ENCODE results near the gene SEMA6A.
A peak's percentile ranks its signal among the peaks of the same experiment; 100 is the strongest.

Gene SEMA6A

DNA sequence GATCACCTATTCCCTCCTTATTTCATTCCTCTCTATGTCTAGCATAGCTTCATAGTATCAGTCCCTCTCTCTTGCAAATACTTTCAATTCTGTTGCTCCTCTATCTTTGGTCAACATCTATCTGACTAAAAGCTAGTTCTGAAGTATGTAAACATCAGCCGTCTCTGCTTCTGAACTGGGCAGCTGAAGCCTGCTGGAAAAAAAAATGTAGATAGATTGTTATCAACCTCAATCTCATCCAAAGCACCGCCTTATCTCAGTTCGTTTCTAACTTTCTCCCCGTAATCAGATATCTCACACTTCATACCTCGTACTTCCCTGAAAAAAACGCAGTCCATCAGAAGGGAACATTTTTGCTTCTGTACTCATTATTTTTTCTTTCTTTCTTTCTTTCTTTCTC, 4.5 kb upstream of the SEMA6A start:
- Histone ChIP-seq H3K4me1 (no peaks in the 10 kb centered on the region), H3K27me3 (no peaks in the 10 kb centered on the region)
- DNase-seq, result no peak

DNA sequence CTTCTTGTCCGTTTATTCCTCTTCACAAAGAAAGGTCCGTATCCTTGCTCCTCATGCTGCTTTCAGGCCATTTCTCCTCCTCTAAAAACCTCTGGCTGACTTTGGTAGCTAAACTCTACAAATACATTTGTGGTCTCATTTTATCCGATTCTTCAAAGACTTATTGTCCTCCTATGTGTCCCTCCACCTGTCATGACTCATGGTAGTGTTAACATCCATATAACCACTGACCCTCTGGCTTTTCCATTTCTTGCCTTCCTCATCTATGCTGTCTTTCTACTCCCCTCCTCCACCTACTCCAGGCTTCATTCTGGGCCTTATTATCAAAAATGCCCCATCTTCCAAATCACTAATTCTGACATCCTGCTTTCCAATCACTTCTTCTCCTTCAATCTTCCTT, 4.1 kb upstream of the SEMA6A start:
- no peaks in the 10 kb centered on the region for H3K27me3 ChIP-seq
- H3K36me3 ChIP-seq, result no peaks in the 10 kb centered on the region
- H3K9me3 ChIP-seq, result no peaks in the 10 kb centered on the region
- TF ChIP-seq, protein P1, sequence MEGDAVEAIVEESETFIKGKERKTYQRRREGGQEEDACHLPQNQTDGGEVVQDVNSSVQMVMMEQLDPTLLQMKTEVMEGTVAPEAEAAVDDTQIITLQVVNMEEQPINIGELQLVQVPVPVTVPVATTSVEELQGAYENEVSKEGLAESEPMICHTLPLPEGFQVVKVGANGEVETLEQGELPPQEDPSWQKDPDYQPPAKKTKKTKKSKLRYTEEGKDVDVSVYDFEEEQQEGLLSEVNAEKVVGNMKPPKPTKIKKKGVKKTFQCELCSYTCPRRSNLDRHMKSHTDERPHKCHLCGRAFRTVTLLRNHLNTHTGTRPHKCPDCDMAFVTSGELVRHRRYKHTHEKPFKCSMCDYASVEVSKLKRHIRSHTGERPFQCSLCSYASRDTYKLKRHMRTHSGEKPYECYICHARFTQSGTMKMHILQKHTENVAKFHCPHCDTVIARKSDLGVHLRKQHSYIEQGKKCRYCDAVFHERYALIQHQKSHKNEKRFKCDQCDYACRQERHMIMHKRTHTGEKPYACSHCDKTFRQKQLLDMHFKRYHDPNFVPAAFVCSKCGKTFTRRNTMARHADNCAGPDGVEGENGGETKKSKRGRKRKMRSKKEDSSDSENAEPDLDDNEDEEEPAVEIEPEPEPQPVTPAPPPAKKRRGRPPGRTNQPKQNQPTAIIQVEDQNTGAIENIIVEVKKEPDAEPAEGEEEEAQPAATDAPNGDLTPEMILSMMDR (IDR thresholded peaks at IDR 0.05; ENCODE audit: low read depth, low read length), result no peak
- no peaks in the 10 kb centered on the region for H3K4me1 ChIP-seq
- DNase-seq, result no peak
- H3K4me3 ChIP-seq (ENCODE audit: low read depth, low read length), result no peak overlapping the region

More for the DNA sequence above, 4.5 kb upstream of the SEMA6A start:
- Histone ChIP-seq H3K9me3 (no peaks in the 10 kb centered on the region), H3K4me3 (ENCODE audit: low read depth, low read length) (no peak overlapping the region), H3K36me3 (no peaks in the 10 kb centered on the region)
- TF ChIP-seq, protein P1 (IDR thresholded peaks at IDR 0.05; ENCODE audit: low read depth, low read length), result no peak

DNA sequence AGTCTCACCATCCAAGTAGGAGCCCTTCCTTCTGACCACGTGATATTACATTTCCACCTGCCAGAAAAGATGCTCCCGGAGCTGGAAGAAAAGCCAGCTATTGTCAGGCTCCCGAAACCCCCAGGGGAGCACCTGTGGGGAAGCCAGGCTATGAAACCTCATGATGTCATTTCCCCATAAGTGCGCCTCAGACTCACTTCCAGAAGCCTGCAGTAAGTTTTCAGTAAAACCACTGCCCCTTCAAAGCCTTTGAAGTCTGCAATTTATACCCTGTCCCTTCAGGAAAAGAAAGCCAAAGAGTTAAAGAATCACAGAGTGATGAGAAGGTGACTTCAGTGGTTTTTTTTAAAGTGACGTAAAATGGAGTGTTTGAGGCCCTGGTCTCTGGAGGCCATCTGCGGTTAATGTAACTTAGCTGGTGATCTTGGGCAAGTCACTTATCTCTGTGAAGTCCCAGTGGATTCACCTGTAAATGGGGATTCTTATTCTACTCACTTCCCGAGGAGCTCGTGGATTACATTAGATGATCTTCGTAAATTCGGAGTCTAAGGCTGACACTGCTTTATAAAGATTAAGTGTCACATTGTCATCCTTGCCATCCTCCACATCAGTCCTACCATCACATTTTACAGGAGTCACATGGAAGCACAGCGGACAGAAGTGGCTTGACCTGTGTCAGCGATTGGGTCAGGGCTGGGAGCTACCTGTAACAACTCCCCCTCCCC, 2.6 kb upstream of the SEMA6A start:
- Histone ChIP-seq H3K9me3 (no peaks in the 10 kb centered on the region), H3K27me3 (0 out of 2 replicates have a peak, but pooled peaks cover 3% of the 10 kb centered on the region), H3K4me1 (no peaks in the 10 kb centered on the region), H3K4me3 (ENCODE audit: low read depth, low read length) (no peak overlapping the region), H3K36me3 (no peaks in the 10 kb centered on the region)
- TF ChIP-seq, protein P1 (IDR thresholded peaks at IDR 0.05; ENCODE audit: low read depth, low read length), result no peak
- no peak for DNase-seq

DNA sequence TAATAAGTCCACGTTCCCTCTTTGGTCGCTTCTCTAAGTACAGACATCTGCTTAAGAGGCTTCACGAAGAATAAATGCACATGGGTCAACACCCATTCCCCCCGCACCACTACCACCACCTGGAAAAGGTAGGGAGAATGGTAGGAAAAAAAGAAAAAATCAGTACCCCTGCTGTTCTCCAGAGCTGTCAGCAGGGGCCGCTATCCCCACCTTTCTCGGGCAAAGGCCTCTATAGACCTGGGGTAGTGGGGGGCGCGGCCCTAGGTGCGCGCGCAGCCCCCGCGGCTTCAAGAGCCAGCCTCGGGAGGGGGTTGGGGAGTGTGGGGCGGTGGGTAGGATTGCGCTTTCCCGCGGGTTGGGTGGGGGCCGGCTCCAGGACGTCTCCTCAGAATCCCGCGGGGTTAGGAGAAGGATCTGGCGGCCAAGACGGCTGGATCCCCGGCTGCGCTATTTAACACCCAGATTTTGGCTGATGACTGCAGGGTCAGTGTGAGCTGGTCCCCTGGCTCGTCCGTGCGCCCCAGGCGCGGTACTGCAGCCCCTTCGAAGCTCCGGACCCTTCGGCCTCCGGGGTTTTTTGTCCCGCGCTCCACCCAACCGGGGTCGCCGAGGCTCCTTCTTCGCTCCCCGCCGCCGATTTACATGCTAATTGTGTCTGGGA, 1.6 kb upstream of the SEMA6A start:
- TF ChIP-seq, protein P1 (IDR thresholded peaks at IDR 0.05; ENCODE audit: low read depth, low read length), result peak; percentile 86
- Histone ChIP-seq H3K36me3 (no peaks in the 10 kb centered on the region), H3K4me1 (no peaks in the 10 kb centered on the region), H3K27me3 (0 out of 2 replicates have a peak, but pooled peaks cover 3% of the 10 kb centered on the region), H3K9me3 (no peaks in the 10 kb centered on the region), H3K4me3 (ENCODE audit: low read depth, low read length) (peak overlapping the region; percentile 91)
- DNase-seq, result peak; percentile 89

DNA sequence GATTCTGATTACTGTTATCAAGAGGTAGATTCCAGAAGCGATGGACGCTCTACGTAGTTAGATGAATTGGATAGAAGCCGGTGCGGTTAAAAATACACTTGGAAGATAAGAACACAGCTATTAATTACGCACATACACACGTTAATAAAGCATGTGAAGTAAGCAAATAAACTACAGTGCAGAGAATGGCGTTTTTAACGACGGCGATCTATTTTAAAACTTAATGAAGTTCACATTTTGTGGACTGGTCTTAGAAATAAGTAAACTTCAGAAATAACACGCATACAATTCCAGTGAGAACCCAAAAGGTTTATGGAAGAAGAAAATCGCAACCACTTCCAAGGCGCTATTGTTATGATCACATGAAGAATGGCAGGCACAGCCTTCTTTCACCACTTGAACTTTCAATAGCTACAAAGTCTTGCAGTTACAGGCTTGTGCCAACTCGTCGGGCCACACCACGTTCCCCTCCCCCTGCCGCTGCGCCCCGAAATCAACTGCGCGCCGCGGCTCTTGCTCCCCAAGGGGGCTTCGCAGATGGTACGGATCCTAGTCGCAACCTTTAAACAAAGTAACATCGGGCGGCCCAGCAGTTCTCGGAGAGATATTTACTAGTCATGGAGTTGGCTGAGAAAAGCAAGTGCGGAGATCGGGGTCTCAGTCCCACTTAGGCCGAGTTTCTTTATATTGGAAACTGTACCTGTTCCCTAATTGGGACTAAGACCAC, 866 bp upstream of the SEMA6A start:
- peak; percentile 35 for DNase-seq

More for the DNA sequence above, 866 bp upstream of the SEMA6A start:
- no peaks in the 10 kb centered on the region for H3K36me3 ChIP-seq
- TF ChIP-seq, protein P1 (IDR thresholded peaks at IDR 0.05; ENCODE audit: low read depth, low read length), result no peak
- no peaks in the 10 kb centered on the region for H3K4me1 ChIP-seq
- H3K9me3 ChIP-seq, result no peaks in the 10 kb centered on the region
- 0 out of 2 replicates have a peak, but pooled peaks cover 3% of the 10 kb centered on the region for H3K27me3 ChIP-seq
- peak overlapping the region; percentile 91 for H3K4me3 ChIP-seq (ENCODE audit: low read depth, low read length)

All from BE2C (cell line).